NCI-H2107 treated with DMSO at 0.1 percent for 48 hours (cell line): Measurements from ENCODE around the gene C10orf71.

Experiments used
- DNase-seq: peaks from one replicate; lab custom pipeline; 2025; ENCODE audit not compliant: unreplicated experiment; lab: John Stamatoyannopoulos, UW

C10orf71 gene

GRCh38 chr10:49293208-49293603 lies 5.8 kb upstream of the C10orf71 start:
- no peak for DNase-seq

- no peak for DNase-seq
These were observed 4.2 kb upstream of the C10orf71 start for GRCh38 chr10:49294731-49295130.

- no peak for DNase-seq
These were observed 3.7 kb upstream of the C10orf71 start for GRCh38 chr10:49295297-49295696.

GRCh38 chr10:49296382-49296781 lies 2.6 kb upstream of the C10orf71 start:
- no peak for DNase-seq

- no peak for DNase-seq
These were observed 2.1 kb upstream of the C10orf71 start for GRCh38 chr10:49296836-49297235.

- no peak for DNase-seq
These were observed 926 bp upstream of the C10orf71 start for GRCh38 chr10:49297818-49298670.

GRCh38 chr10:49298671-49298982 lies 343 bp upstream of the C10orf71 start:
- no peak for DNase-seq

- DNase-seq, result no peak
These were observed 808 bp downstream of the C10orf71 start for GRCh38 chr10:49299816-49300139.

- no peak for DNase-seq
These were observed 1.4 kb downstream of the C10orf71 start for GRCh38 chr10:49300140-49300974.

GRCh38 chr10:49301302-49301701 lies 2.3 kb downstream of the C10orf71 start:
- DNase-seq, result no peak

- DNase-seq, result no peak
These were observed 3.1 kb downstream of the C10orf71 start for GRCh38 chr10:49302088-49302487.

GRCh38 chr10:49303711-49304110 lies 4.7 kb downstream of the C10orf71 start:
- DNase-seq, result no peak

- DNase-seq, result no peak
These were observed 5.2 kb downstream of the C10orf71 start for GRCh38 chr10:49304137-49304536.

- no peak for DNase-seq
These were observed 9.0 kb downstream of the C10orf71 start for GRCh38 chr10:49307921-49308320.

GRCh38 chr10:49308881-49309280 lies 9.9 kb downstream of the C10orf71 start:
- no peak for DNase-seq

GRCh38 chr10:49309691-49310411 lies 10.9 kb downstream of the C10orf71 start:
- DNase-seq, result no peak

GRCh38 chr10:49310460-49310859 lies 11.5 kb downstream of the C10orf71 start:
- no peak for DNase-seq

GRCh38 chr10:49310901-49311554 lies 12.1 kb downstream of the C10orf71 start:
- no peak for DNase-seq

- DNase-seq, result no peak
These were observed 12.7 kb downstream of the C10orf71 start for GRCh38 chr10:49311555-49312236.

GRCh38 chr10:49312246-49312869 lies 13.4 kb downstream of the C10orf71 start:
- no peak for DNase-seq
